Rectal smooth muscle tissue (tissue), 1 donor: ENCODE measurements around the gene GPI.

ENCODE experiments used
- H3K27ac ChIP-seq: one replicate; pipeline ENCODE4 v1.7.0; 2013; ENCODE audit warnings: low read depth, low read length, inconsistent platforms
- H3K27me3 ChIP-seq: one replicate; pipeline ENCODE4 v1.7.0; 2013; ENCODE audit warnings: low read length; ENCODE audit not compliant: control insufficient read depth, insufficient read depth
- H3K36me3 ChIP-seq: one replicate; pipeline ENCODE4 v1.7.0; 2013; ENCODE audit warnings: low read length; ENCODE audit not compliant: control insufficient read depth, insufficient read depth
- H3K4me1 ChIP-seq: one replicate; pipeline ENCODE4 v1.7.0; 2013; ENCODE audit warnings: low read length; ENCODE audit not compliant: control insufficient read depth, insufficient read depth
- H3K4me3 ChIP-seq: one replicate; pipeline ENCODE4 v1.7.0; 2013; ENCODE audit warnings: low read length
- H3K9ac ChIP-seq: one replicate; pipeline ENCODE4 v1.7.0; 2013; ENCODE audit warnings: low read length

Gene GPI

DNA sequence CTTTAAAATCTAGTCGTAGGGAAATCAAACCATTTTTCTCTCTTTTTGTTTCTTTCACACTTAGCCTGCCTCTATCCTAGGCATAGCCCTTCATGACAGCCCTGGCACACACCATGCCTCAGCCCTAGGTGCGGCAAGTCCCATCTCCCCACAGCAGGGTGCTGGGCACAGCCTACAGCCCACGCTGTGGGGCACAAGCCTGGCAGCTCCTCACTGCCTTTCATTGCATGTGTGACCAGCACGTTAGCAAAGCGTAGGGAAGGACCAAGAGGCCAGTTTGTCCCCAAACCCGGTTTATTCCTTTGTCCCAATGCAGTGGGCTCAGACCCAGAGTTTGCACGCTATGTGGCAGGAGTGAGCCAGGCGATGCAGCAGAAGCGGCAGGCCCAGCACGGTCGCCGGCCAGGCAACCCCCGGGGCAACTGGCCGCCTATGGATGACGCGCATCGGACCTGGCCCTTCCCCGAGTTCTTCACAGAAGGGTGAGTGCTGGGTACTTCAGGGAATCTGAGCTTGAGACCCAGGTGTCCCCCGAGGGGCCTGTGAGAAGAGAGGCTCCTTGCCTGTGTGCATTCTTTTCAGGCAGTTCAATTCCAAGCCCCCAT, 17.3 kb upstream of the GPI start:
- Histone ChIP-seq H3K36me3 (peaks cover 17% of the 10 kb centered on the region), H3K9ac (no peak overlapping the region), H3K4me3 (no peak overlapping the region), H3K27ac (no peak overlapping the region), H3K4me1 (no peaks in the 10 kb centered on the region), H3K27me3 (no peaks in the 10 kb centered on the region)

DNA sequence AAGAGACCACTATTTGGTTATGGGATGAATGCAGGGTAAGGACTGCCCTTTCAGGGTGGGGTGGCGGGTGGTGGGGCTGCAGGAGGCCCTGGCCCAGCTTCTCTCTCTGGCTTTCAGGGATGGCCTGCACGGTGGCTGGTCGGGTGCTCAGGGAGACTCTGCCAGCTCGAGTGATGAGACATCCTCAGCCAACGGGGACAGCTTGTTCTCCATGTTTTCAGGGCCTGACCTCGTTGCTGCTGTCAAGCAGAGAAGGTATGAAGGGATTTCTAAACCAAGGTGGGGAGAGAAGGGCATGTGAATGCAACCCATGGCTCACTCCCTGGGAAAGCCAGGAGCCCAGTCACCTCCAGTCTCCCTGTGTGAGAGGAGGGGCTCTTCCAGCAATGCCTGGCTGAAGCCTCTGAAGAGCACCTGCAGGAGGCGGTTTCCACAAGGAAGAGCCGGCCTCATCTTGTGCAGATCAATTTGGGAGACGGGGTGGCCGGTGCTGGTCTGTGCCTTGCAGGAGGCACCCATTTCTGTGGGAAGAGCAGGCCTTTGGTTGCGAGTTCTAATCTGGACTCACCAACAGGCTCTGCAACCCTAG, 16.0 kb upstream of the GPI start:
- peaks cover 18% of the 10 kb centered on the region for H3K36me3 ChIP-seq
- H3K27me3 ChIP-seq: no peaks in the 10 kb centered on the region
- H3K27ac ChIP-seq: no peak overlapping the region
- H3K4me1 ChIP-seq: no peaks in the 10 kb centered on the region
- H3K4me3 ChIP-seq: no peak overlapping the region
- H3K9ac ChIP-seq: no peak overlapping the region

DNA sequence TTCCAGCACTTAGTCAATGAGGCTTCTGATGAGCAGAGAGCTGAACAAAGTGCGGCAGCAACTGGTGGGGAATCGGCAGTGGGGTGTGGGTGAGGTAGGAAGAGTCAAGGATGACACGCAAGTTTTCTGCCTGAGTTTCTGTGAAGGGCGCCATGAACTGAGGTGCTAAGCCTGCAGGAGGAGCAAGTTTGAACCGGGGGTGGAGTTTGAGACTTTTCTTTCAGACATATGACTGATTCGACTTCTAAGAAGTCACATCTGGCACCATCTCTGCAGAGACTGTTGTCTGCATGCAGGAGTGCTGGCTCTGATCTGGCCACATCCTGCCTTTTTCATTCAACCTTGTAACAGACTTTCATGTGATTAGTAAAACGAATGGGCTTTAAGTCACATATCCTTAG, 14.8 kb upstream of the GPI start:
- H3K36me3 ChIP-seq: peaks cover 21% of the 10 kb centered on the region
- H3K4me3 ChIP-seq: no peak overlapping the region
- H3K9ac ChIP-seq: no peak overlapping the region
- no peaks in the 10 kb centered on the region for H3K4me1 ChIP-seq
- no peak overlapping the region for H3K27ac ChIP-seq
- H3K27me3 ChIP-seq: no peaks in the 10 kb centered on the region

DNA sequence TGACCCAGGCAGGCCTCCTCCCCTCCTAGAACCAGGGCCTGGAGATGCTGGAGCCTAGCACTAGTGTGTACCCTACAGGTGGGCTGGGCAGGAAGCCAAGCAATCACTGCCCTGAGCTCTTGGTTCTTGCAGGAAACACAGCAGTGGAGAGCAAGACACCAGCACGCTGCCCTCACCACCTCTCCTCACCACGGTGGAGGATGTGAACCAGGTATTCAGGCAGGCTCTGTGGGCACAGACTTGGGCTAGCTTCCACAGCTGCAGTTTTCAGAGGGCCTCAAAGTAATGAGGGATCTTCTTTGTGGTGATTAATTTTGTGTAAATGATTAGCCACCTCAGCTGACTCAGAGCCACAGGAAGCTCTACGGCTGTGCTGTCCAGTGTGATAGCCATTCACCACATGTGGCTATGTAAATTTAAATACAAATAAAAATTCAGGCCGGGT, 13.6 kb upstream of the GPI start:
- peaks cover 24% of the 10 kb centered on the region for H3K36me3 ChIP-seq
- H3K4me1 ChIP-seq: no peaks in the 10 kb centered on the region
- no peak overlapping the region for H3K27ac ChIP-seq
- H3K27me3 ChIP-seq: no peaks in the 10 kb centered on the region
- H3K9ac ChIP-seq: no peak overlapping the region
- H3K4me3 ChIP-seq: no peak overlapping the region

DNA sequence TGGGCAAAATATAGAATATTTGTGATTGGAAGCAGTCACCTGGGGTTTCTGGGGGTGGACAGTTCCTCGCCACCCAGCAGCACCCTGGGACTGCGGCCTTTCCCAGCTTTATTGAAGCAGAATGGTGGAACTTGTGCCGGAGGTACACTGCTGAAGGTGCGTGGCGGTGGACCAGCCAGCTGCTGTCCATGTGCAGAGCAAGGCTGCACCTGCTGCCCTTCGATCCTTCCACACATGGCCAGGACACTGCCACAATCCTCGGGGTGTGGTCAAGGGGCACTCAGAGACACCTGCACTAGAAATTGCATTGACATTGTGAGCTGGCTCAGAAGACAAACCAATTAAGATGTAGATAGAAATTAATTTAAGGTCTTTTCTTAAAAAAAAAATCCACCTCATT, 11.4 kb upstream of the GPI start:
- Histone ChIP-seq H3K4me1 (peaks cover 1% of the 10 kb centered on the region), H3K27ac (no peak overlapping the region), H3K27me3 (no peaks in the 10 kb centered on the region), H3K4me3 (no peak overlapping the region), H3K36me3 (peaks cover 21% of the 10 kb centered on the region), H3K9ac (no peak overlapping the region)

DNA sequence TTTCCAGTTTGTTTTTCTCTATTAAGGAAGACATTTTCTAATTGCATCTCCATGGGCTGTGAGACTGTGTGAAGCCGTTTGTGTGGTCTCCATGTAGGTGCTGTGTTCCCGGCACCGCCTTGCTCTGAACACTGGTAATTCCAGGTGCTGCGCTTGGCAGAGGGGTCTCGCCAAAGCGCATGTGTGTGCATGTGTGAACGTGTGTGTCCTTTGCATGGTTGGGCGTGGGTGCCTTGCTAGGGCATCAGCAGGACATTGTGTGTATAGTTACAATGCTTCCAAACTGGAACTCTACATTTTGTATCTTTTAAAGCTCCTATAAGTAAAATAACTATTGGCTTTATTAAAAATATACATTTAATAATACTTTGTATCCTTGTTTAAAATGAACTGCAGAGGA, 9.8 kb upstream of the GPI start:
- H3K27ac ChIP-seq: no peak overlapping the region
- peaks cover 3% of the 10 kb centered on the region for H3K4me1 ChIP-seq
- peaks cover 12% of the 10 kb centered on the region for H3K36me3 ChIP-seq
- no peaks in the 10 kb centered on the region for H3K27me3 ChIP-seq
- no peak overlapping the region for H3K4me3 ChIP-seq
- no peak overlapping the region for H3K9ac ChIP-seq

DNA sequence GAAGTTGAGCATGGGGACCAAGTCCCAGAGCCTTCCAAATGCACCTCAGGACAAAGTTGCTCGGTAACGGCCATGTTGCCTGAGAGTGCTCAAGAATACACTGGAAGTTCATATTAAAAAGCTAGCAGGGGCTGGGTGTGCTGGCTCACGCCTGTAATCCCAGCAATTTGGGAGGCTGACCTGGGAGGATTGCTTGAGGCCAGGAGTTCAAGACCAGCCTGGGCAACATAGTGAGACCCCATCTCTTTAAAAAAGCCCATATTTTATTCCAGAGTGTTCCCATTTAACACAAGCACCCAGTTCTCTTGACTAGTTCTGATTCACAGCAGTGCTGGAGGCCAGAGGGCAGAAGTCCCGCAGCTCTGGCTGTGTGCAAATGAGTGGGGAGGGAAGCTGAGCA, 8.1 kb upstream of the GPI start:
- Histone ChIP-seq H3K4me1 (peaks cover 3% of the 10 kb centered on the region), H3K27me3 (no peaks in the 10 kb centered on the region), H3K36me3 (peaks cover 12% of the 10 kb centered on the region), H3K9ac (no peak overlapping the region), H3K4me3 (no peak overlapping the region), H3K27ac (no peak overlapping the region)

DNA sequence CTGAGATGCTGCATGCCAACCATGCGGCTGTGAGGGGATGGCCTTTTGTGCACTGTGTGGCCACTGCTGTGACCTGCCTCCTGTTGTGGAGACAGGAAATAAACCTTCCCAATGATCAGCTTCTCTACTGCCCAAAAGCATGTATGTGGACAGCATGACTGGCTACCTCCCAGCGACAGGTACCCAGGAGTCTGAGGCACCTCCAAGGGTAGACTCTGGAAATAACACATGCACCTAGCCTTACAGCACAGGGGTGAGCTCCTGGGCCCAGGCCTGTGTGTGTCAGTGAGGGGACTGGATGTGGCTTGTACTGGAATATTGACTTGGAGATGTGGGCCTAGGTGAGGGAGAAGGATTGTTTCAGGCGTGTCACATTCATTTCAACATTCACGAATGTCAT, 7.6 kb upstream of the GPI start:
- no peak overlapping the region for H3K4me3 ChIP-seq
- no peaks in the 10 kb centered on the region for H3K27me3 ChIP-seq
- H3K36me3 ChIP-seq: peaks cover 12% of the 10 kb centered on the region
- H3K9ac ChIP-seq: no peak overlapping the region
- no peak overlapping the region for H3K27ac ChIP-seq
- H3K4me1 ChIP-seq: peaks cover 3% of the 10 kb centered on the region

DNA sequence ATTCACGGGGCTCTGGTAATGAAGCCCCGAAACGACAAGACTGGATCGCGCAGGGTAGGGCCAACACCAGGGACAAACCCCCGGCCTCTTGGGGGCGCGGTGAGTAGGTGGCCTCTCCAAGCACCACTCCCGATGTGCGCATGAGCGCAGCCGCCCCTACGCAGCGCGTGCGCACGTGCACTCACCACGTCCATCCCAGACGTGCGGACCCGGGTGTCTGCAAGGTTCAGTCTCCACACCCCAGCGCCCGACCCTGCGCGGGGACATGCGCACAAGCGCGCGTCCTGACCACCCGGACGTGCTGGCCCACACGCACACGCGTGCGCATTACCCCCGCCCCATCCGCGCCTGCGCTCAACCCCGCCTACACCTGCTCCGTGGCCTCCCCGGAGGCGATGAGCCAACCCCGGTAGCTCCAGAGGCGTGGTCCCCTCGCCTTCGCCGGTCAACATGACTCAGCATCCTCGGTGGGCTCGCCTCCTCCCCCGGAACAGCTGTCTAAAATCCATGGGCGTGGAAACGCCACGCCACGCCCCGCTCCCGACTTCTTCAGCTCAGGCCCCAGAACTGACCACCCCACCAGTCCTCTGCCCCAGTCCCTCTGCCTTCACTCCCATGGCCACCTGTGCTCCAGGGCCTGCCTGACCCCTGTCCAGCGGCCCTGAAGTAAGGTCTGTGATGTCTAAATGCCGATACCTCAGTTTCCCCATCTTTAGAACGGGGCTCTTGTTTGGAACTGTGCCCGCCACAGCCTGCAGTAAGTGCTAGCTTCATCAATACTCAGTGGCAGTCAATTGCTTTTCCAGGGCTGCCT, 5.6 kb upstream of the GPI start:
- peak overlapping the region; percentile 64 for H3K27ac ChIP-seq
- peak overlapping the region; percentile 63 for H3K4me3 ChIP-seq
- peak overlapping the region; percentile 5 for H3K9ac ChIP-seq
- H3K4me1 ChIP-seq: peaks cover 3% of the 10 kb centered on the region
- H3K36me3 ChIP-seq: peaks cover 8% of the 10 kb centered on the region
- no peaks in the 10 kb centered on the region for H3K27me3 ChIP-seq

DNA sequence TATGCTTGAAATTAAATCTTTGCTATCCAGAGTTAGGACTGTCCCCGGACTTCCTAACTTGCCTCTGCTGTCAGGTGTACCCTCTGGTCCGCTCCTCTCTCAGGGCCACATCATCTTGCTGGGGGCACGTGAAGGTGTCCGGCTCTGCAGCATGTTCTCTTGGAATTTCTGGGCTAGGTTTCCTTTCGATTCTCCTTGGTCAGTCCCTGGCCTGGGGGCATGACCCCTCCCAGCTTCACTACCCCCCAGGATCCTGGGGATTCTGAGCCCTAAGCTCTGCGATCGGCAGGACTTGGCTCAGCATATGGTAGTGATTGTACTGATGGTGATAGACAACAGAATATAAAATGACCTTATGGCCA, 5.1 kb upstream of the GPI start:
- Histone ChIP-seq H3K27ac (peak overlapping the region; percentile 64), H3K4me3 (peak overlapping the region; percentile 63), H3K27me3 (no peaks in the 10 kb centered on the region), H3K36me3 (peaks cover 5% of the 10 kb centered on the region), H3K4me1 (peaks cover 3% of the 10 kb centered on the region), H3K9ac (no peak overlapping the region)

DNA sequence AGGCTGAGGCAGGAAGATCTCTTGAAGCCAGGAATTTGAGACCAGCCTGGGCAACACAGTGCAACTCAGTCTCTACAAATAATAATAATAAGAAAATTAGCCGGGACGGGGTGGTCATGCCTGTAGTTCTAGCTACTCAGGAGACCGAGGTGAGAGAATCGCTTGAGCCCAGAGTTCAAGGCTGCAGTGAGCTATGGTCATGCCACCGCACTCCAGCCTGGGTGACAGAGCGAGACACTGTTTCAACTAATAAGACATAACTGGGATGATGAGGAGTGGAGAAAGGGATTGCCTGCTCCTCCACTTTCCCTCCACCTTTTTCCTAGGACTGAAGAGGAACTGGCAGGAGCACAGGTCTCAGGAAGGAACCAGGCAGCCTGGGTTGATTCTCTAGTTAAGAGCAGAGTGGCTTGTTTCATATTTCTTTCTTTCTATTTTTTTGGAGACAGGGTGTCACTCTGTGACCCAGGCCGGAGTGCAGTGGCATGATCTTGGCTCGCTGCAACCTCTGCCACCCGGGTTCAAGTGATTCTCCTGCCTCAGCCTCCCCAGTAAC, 4.6 kb upstream of the GPI start:
- Histone ChIP-seq H3K4me3 (no peak overlapping the region), H3K27ac (no peak overlapping the region), H3K36me3 (peaks cover 2% of the 10 kb centered on the region), H3K4me1 (peaks cover 3% of the 10 kb centered on the region), H3K27me3 (no peaks in the 10 kb centered on the region), H3K9ac (no peak overlapping the region)

DNA sequence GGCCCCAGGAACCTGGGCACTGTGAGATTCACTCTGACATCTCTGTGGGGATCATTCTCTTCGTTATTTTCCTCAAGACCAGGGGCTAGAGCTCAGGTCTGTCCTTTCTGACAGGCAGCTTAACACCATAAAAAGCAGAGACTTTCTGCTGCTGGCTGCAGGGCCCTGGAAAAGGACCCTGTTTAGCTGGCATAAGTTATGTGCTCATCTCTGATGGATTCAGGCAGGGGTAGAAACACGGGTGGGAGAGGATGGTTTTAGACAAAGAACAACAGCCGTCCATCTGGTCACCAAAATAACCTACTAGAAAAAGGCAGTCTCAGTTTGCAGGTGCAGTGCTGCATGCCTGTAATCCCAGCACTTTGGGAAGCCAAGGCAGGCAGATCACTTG, 2.3 kb upstream of the GPI start:
- H3K4me3 ChIP-seq: no peak overlapping the region
- peaks cover 12% of the 10 kb centered on the region for H3K4me1 ChIP-seq
- H3K27ac ChIP-seq: no peak overlapping the region
- H3K36me3 ChIP-seq: no peaks in the 10 kb centered on the region
- no peak overlapping the region for H3K9ac ChIP-seq
- no peaks in the 10 kb centered on the region for H3K27me3 ChIP-seq
